Measurements from ENCODE around the gene PLXDC2. TPM values are rescaled to one million over a fixed set of nuclear protein-coding genes. Genes with fewer than 3 reads are reported as not detected.

PLXDC2 gene
- total and polyA plus RNA-seq, 2 experiments from 2014 or later: 13.5 to 19.4 TPM

DNA sequence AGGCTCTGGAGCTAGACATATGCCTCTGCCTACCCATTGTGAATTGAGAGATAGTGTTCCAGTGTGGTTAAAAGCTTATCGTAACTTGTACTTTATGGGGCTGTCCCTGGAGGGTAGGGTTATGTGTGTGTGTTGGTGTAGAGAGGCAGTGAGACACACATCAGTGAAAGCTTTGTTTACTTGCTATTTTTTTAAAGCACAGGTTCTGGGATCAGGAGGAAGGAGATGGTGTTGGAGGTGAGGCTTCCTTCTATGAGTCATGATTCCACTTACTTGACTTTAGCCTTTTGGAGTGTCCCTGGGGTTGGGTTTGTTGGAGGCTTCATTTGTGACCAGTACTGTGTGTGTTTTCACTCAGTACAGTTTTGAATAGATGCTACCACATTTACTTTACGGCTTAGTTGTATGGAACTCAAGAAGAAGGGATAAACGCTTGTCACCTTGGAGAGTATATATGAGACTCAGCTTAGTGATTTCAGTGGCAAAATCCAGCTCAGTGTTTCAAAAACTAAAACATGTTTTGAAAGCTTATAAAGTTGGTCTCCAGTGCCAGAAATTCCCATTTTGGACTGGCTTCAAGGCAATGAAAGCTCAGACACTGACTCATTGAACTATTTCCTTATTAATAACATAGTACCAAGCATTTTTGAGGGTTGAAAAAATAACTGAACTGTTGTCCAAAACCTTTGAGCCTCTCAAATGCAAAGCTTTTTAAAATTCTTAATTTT is 106.2 kb downstream of the PLXDC2 start:
- H3K27ac Mint-ChIP-seq: 0 out of 2 replicates have a peak overlapping the region, but pooled peaks have one; percentile 55
- no peak overlapping the region for H3K27ac ChIP-seq (ENCODE audit: low read depth)

GRCh38 chr10:19925064-19925463 is 108.8 kb downstream of the PLXDC2 start:
- no peak overlapping the region for H3K4me2 ChIP-seq
- H3K4me3 Mint-ChIP-seq: no peak overlapping the region
- ATAC-seq: no peak
- peaks cover 83% of the 10 kb centered on the region for H3K79me2 ChIP-seq (replicated peaks; ENCODE audit: insufficient read depth)
- peaks cover 4% of the 10 kb centered on the region; the same call in 1 of the 2 replicates for H4K20me1 ChIP-seq (replicated peaks; ENCODE audit: insufficient read depth)
- peaks cover 35% of the 10 kb centered on the region for H3K4me1 Mint-ChIP-seq
- DNase-seq (ENCODE audit: low spot score): no peak
- H3F3A ChIP-seq (replicated peaks; ENCODE audit: low read depth): no peaks in the 10 kb centered on the region
- H3K27me3 ChIP-seq (ENCODE audit: insufficient read depth): no peaks in the 10 kb centered on the region
- H3K27ac Mint-ChIP-seq: no peak overlapping the region
- H3K27me3 Mint-ChIP-seq (ENCODE audit: insufficient read depth, low read depth, poor library complexity): peaks cover 3% of the 10 kb centered on the region
- H3K36me3 Mint-ChIP-seq (ENCODE audit: low read depth): peaks cover 3% of the 10 kb centered on the region; the same call in 2 of the 3 replicates
- H3K27ac ChIP-seq (ENCODE audit: low read depth): no peak overlapping the region
- H3K9me3 Mint-ChIP-seq: no peaks in the 10 kb centered on the region
- H3K4me3 ChIP-seq: no peak overlapping the region
- no peaks in the 10 kb centered on the region for H3K36me3 ChIP-seq (ENCODE audit: insufficient read depth)
- no peak overlapping the region for H2AFZ ChIP-seq
- peaks cover 15% of the 10 kb centered on the region for H3K4me1 ChIP-seq (ENCODE audit: insufficient read depth)
- no peaks in the 10 kb centered on the region for H3K9me2 ChIP-seq (ENCODE audit: insufficient read depth)
- TF ChIP-seq EZH2phosphoT487 (IDR thresholded peaks at IDR 0.05; ENCODE audit: unreplicated experiment): no peak
- TF ChIP-seq, protein P1, sequence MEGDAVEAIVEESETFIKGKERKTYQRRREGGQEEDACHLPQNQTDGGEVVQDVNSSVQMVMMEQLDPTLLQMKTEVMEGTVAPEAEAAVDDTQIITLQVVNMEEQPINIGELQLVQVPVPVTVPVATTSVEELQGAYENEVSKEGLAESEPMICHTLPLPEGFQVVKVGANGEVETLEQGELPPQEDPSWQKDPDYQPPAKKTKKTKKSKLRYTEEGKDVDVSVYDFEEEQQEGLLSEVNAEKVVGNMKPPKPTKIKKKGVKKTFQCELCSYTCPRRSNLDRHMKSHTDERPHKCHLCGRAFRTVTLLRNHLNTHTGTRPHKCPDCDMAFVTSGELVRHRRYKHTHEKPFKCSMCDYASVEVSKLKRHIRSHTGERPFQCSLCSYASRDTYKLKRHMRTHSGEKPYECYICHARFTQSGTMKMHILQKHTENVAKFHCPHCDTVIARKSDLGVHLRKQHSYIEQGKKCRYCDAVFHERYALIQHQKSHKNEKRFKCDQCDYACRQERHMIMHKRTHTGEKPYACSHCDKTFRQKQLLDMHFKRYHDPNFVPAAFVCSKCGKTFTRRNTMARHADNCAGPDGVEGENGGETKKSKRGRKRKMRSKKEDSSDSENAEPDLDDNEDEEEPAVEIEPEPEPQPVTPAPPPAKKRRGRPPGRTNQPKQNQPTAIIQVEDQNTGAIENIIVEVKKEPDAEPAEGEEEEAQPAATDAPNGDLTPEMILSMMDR (conservative IDR thresholded peaks at IDR 0.05; ENCODE audit: low read depth in 2 of 2): no peak
- no peak for TF ChIP-seq STAT1 (IDR thresholded peaks at IDR 0.05; ENCODE audit: unreplicated experiment)
- TF ChIP-seq, protein P2, sequence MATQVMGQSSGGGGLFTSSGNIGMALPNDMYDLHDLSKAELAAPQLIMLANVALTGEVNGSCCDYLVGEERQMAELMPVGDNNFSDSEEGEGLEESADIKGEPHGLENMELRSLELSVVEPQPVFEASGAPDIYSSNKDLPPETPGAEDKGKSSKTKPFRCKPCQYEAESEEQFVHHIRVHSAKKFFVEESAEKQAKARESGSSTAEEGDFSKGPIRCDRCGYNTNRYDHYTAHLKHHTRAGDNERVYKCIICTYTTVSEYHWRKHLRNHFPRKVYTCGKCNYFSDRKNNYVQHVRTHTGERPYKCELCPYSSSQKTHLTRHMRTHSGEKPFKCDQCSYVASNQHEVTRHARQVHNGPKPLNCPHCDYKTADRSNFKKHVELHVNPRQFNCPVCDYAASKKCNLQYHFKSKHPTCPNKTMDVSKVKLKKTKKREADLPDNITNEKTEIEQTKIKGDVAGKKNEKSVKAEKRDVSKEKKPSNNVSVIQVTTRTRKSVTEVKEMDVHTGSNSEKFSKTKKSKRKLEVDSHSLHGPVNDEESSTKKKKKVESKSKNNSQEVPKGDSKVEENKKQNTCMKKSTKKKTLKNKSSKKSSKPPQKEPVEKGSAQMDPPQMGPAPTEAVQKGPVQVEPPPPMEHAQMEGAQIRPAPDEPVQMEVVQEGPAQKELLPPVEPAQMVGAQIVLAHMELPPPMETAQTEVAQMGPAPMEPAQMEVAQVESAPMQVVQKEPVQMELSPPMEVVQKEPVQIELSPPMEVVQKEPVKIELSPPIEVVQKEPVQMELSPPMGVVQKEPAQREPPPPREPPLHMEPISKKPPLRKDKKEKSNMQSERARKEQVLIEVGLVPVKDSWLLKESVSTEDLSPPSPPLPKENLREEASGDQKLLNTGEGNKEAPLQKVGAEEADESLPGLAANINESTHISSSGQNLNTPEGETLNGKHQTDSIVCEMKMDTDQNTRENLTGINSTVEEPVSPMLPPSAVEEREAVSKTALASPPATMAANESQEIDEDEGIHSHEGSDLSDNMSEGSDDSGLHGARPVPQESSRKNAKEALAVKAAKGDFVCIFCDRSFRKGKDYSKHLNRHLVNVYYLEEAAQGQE (IDR thresholded peaks at IDR 0.05; ENCODE audit: unreplicated experiment): no peak
- no peak for TF ChIP-seq POLR2AphosphoS5 (IDR thresholded peaks at IDR 0.05; ENCODE audit: low read depth)
- no peak for TF ChIP-seq ZNF331 (CRISPR knock-in tag; IDR thresholded peaks at IDR 0.05; ENCODE audit: low read depth)
- no peak for TF ChIP-seq ZNF114 (CRISPR knock-in tag; IDR thresholded peaks at IDR 0.05)
- no peak for TF ChIP-seq CREB1 (CRISPR knock-in tag; IDR thresholded peaks at IDR 0.05; ENCODE audit: low read depth)
- no peak for TF ChIP-seq JUNB (IDR thresholded peaks at IDR 0.05; ENCODE audit: unreplicated experiment)

More for the DNA sequence above, 106.2 kb downstream of the PLXDC2 start:
- H3K79me2 ChIP-seq (replicated peaks; ENCODE audit: insufficient read depth): peaks cover 76% of the 10 kb centered on the region
- peaks cover 39% of the 10 kb centered on the region for H3K4me1 ChIP-seq (ENCODE audit: insufficient read depth)
- peaks cover 53% of the 10 kb centered on the region for H3K4me1 Mint-ChIP-seq
- ATAC-seq (no peak), DNase-seq (ENCODE audit: low spot score) (no peak)
- no peak overlapping the region for H3K4me3 Mint-ChIP-seq
- H3K4me2 ChIP-seq: no peak overlapping the region
- H3K27me3 Mint-ChIP-seq (ENCODE audit: insufficient read depth, low read depth, poor library complexity): peaks cover 3% of the 10 kb centered on the region
- H3K36me3 Mint-ChIP-seq (ENCODE audit: low read depth): peaks cover 3% of the 10 kb centered on the region; the same call in 2 of the 3 replicates
- H2AFZ ChIP-seq: no peak overlapping the region
- H4K20me1 ChIP-seq (replicated peaks; ENCODE audit: insufficient read depth): no peaks in the 10 kb centered on the region; the same call in 1 of the 2 replicates
- no peak for TF ChIP-seq EZH2 (IDR thresholded peaks at IDR 0.05; ENCODE audit: low read depth, unreplicated experiment)
- no peak for TF ChIP-seq NANOG (IDR thresholded peaks at IDR 0.05; ENCODE audit: borderline replicate concordance)
- TF ChIP-seq STAT1 (IDR thresholded peaks at IDR 0.05; ENCODE audit: unreplicated experiment): no peak
- no peak for TF ChIP-seq ZNF331 (CRISPR knock-in tag; IDR thresholded peaks at IDR 0.05; ENCODE audit: low read depth)
- no peak for TF ChIP-seq ZNF114 (CRISPR knock-in tag; IDR thresholded peaks at IDR 0.05)
- TF ChIP-seq EZH2phosphoT487 (IDR thresholded peaks at IDR 0.05; ENCODE audit: unreplicated experiment): no peak
- no peak for TF ChIP-seq CREB1 (CRISPR knock-in tag; IDR thresholded peaks at IDR 0.05; ENCODE audit: low read depth)
- TF ChIP-seq, protein P1 (conservative IDR thresholded peaks at IDR 0.05; ENCODE audit: low read depth in 2 of 2): no peak
- TF ChIP-seq POLR2AphosphoS5 (IDR thresholded peaks at IDR 0.05; ENCODE audit: low read depth): no peak
- TF ChIP-seq, protein P3, sequence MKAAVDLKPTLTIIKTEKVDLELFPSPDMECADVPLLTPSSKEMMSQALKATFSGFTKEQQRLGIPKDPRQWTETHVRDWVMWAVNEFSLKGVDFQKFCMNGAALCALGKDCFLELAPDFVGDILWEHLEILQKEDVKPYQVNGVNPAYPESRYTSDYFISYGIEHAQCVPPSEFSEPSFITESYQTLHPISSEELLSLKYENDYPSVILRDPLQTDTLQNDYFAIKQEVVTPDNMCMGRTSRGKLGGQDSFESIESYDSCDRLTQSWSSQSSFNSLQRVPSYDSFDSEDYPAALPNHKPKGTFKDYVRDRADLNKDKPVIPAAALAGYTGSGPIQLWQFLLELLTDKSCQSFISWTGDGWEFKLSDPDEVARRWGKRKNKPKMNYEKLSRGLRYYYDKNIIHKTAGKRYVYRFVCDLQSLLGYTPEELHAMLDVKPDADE (IDR thresholded peaks at IDR 0.05): no peak
- no peaks in the 10 kb centered on the region for H3F3A ChIP-seq (replicated peaks; ENCODE audit: low read depth)
- H3K9me2 ChIP-seq (ENCODE audit: insufficient read depth): no peaks in the 10 kb centered on the region
- no peak overlapping the region for H3K4me3 ChIP-seq
- no peaks in the 10 kb centered on the region for H3K27me3 ChIP-seq (ENCODE audit: insufficient read depth)
- H3K9me3 Mint-ChIP-seq: no peaks in the 10 kb centered on the region
- no peaks in the 10 kb centered on the region for H3K36me3 ChIP-seq (ENCODE audit: insufficient read depth)
